Right cardiac atrium (tissue), 5 donors: Measurements from ENCODE around the gene PPP2R1A. TPM values are rescaled to one million over a fixed set of nuclear protein-coding genes. Genes with fewer than 3 reads are reported as not detected.

Experiments
- ATAC-seq, 2 donors: fragments of 200-7000 bp; cut with Tn5 transposase; one replicate each; pipeline versions ENCODE4 v1.8.0 to v1.9.1; 2020; ENCODE audit warnings: moderate library complexity in 2 of 2, mild to moderate bottlenecking in 1 of 2
- DNase-seq, 3 donors: peaks; one replicate each; pipeline ENCODE4 v3.0.0-alpha.2; 2020
- H3K27ac ChIP-seq: one replicate; pipeline ENCODE4 v1.5.1; 2013; ENCODE audit warnings: mild to moderate bottlenecking, low read length, control low read depth, moderate library complexity
- H3K27me3 ChIP-seq: one replicate; pipeline ENCODE4 v1.6.1; 2013; ENCODE audit not compliant: control insufficient read depth, insufficient read depth
- H3K4me1 ChIP-seq: one replicate; pipeline ENCODE4 v1.6.1; 2013; ENCODE audit warnings: low read length; ENCODE audit not compliant: control insufficient read depth, insufficient read depth
- H3K4me3 ChIP-seq: one replicate; pipeline ENCODE4 v1.5.1; 2013; ENCODE audit warnings: low read length, control low read depth
- H3K9me3 ChIP-seq: one replicate; pipeline ENCODE4 v1.6.1; 2013; ENCODE audit warnings: low read length; ENCODE audit not compliant: control insufficient read depth
- WGBS: extraction: QIAGEN DNeasy Blood & Tissue Kit; methylation state at CpG from one replicate; pipeline ENCODE4 v1.1.7; 2013; 5-methylcytosine and 5-hydroxymethylcytosine counted together
- intact Hi-C, 4 donors: fragments of 100-400 bp; cut with DNase I; formaldehyde crosslinking; loops; one replicate each; pipeline versions ENCODE4 v1.11.0 to v1.14.0; 2022 to 2023
- polyA plus RNA-seq: library from polyadenylated mRNA; stranded (reverse); fragments of 200-250 nt; gene quantifications from one replicate; pipeline ENCODE4 v1.2.3, GENCODE V29; 2013
- total RNA-seq, 4 donors: library from RNA; stranded (reverse); fragmentation: NEBNext Ultra II Directional; extraction: Animal tissue kit (Norgen Biotek cat#: 25700); gene quantifications; one replicate each; pipeline ENCODE4 v1.2.1, GENCODE V29; 2021
- donor health status: healthy with polysubstance abuse.
- donor health status: DM: no; HTN: yes; CAD: no.
- donor health status: DM: no; HTN: no; CAD: no.
- donor health status: DM: no; HTN: yes; CAD: no; lungs with severe emphysema.
- donor health status: DM: yes; HTN: yes; CAD: no.

PPP2R1A gene
- total and polyA plus RNA-seq, 5 donors, result 235 to 446 (median 408) TPM

DNA sequence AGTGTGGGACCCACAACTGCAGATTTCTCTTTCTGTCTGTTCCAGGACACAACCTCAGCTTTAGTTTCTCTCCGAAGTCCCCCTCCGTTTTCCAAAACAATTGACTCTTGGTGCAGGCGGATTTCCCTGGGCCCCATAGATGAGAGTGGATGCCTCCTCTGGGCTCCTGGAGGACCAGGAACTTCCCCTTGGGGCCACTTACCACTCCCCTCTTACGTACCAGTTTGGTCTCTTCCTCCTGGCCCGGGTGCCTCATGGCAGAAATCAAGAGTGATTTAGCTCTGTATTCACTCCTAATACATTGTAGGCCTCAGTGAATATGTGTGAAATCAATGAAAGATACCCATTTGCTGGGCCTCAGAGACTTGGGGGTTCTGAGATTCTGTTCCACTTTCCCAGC is 34.4 kb downstream of the PPP2R1A start:
- ATAC-seq, result no peak
- intact Hi-C loops, result no loop called here
- DNase-seq, result no peak
- Histone ChIP-seq H3K27ac (no peak overlapping the region), H3K4me3 (no peak overlapping the region), H3K4me1 (no peaks in the 10 kb centered on the region), H3K27me3 (no peaks in the 10 kb centered on the region), H3K9me3 (no peaks in the 10 kb centered on the region)
- 92% methylated on average over 5 of the region's 5 CpGs for WGBS

DNA sequence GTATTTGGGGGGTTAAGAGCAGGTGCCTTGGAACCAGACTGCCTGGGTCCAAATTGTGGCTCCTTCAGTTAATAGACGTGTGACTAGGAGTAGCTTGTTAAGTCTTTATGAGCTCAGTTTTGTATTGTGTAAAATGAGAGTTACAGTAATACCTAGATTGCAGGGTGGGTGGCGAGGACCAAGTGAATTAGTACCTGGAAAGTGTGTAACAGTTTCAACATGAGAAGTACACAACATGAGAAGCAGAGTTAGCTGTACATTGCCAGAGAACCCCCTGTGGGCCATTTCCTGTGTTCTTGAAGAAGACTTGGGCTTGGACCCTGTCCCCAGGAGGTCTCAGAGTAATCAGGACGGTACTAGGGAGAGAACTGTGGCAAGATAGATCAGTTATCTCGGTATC is 36.8 kb downstream of the PPP2R1A start:
- Histone ChIP-seq H3K4me3 (no peak overlapping the region), H3K9me3 (no peaks in the 10 kb centered on the region), H3K4me1 (no peaks in the 10 kb centered on the region), H3K27ac (no peak overlapping the region), H3K27me3 (no peaks in the 10 kb centered on the region)
- ATAC-seq (no peak), DNase-seq (no peak)
- 82% methylated on average over 4 of the region's 4 CpGs for WGBS
- intact Hi-C loops, result no loop called here

DNA sequence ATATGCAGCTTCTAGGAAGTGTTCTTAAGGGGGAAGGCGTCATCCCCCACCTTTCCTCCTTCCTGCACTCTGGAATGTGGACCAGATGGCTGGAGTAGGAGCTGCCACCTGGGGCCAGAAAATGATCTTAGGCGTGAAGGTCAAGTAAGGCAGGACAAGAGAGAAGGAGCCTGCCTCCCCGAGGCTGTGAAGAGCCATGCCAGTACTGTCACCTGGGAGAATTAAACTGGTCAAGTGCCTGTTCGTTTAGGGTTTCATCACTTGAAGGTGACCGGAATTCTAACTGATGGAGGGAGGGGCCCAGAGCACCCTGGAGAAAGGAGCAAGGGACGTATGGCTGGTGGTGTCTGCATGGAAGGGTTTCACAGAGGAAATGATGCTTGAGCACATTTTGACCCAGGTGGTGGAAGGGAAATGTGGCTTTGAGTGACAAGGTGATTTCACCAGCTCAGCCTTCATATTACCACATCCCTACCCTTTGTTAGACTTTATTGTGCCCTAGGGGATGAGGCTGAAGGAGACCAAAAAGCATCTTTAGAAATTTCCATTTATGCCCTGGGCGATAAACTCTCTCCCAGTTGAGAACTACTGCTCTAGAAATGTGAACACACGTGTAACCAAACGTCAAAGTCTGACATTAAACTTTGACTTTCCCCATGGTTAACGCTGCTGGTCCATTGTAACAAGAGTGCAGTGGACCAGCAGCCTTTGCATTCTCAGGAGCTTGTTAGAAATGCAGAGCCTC is 37.5 kb downstream of the PPP2R1A start:
- no peak for ATAC-seq
- H3K4me1 ChIP-seq, result no peaks in the 10 kb centered on the region
- H3K4me3 ChIP-seq, result no peak overlapping the region
- WGBS, result 74% methylated on average over 10 of the region's 10 CpGs
- no peak overlapping the region for H3K27ac ChIP-seq
- H3K27me3 ChIP-seq, result no peaks in the 10 kb centered on the region
- H3K9me3 ChIP-seq, result no peaks in the 10 kb centered on the region
- DNase-seq, result no peak
- intact Hi-C loops, result no loop called here

DNA sequence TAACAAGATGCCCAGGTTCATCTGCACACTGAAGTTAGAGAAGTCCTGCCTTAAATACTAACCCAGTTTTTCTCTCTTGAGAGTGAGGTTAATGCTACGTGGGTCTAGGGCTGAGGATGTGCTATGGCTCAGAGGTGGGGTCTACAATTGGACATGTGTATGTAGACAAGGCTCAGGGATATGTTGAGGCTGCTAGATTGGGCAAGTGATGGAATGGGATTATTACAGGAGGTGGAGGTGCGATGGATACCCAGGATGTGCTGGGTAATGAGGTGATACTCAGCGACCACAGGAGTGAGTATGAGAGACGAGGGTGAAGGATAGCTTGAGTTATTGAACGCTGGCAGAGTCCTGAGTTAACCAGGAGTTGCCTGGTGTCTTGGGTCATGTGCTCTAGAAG is 38.1 kb downstream of the PPP2R1A start:
- Histone ChIP-seq H3K4me3 (no peak overlapping the region), H3K27ac (no peak overlapping the region), H3K9me3 (no peaks in the 10 kb centered on the region), H3K4me1 (no peaks in the 10 kb centered on the region), H3K27me3 (no peaks in the 10 kb centered on the region)
- DNase-seq (no peak), ATAC-seq (no peak)
- intact Hi-C loops, result no loop called here
- WGBS, result 86% methylated on average over 5 of the region's 5 CpGs

DNA sequence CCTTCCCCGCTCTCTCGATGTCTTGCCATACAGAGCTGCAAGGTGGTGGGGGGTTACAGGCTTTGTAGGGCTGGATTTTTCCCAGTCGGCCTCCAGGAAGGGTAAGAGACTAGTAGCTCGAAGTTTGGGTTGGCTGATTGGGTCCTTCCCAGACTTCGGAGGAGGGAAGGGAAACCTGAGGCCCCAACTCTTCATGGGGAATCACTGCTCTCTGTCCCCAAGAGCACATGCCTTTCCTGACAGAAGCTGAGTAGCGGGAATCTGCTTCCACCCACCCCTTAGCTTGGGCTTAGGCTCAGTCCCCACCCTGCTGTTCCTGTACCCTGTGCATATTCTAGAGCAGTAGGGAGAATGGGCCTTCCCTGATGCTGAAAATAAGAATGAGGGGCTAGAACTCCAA is 39.7 kb downstream of the PPP2R1A start:
- H3K4me1 ChIP-seq, result no peaks in the 10 kb centered on the region
- no peak for ATAC-seq
- no peak for DNase-seq
- H3K4me3 ChIP-seq, result no peak overlapping the region
- no peak overlapping the region for H3K27ac ChIP-seq
- 88% methylated on average over 6 of the region's 6 CpGs for WGBS
- no peaks in the 10 kb centered on the region for H3K27me3 ChIP-seq
- intact Hi-C loops, result no loop called here
- no peaks in the 10 kb centered on the region for H3K9me3 ChIP-seq

DNA sequence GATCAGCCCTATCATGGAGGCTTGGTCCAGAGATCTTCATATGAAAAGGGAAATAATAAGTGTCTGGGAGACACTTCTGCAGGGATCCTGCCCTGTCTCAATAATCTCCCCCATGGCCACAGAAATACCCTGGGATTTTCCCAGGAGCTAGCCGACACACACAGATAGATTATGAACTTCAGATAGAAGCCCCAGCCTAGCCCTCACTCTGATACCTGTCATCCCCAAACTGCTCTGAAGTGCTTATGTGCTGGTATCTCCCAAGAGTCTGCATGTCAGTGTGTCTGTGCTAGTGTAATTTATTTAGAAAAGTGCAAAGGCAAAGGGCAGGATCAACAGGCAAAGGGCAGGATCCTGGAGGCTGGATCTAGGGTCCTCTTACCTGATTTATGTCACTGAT is 40.8 kb downstream of the PPP2R1A start:
- no peaks in the 10 kb centered on the region for H3K4me1 ChIP-seq
- ATAC-seq (no peak), DNase-seq (no peak)
- H3K4me3 ChIP-seq, result no peak overlapping the region
- WGBS, result 68% methylated on average over 1 of the region's 1 CpG
- intact Hi-C loops, result no loop called here
- no peaks in the 10 kb centered on the region for H3K27me3 ChIP-seq
- H3K27ac ChIP-seq, result no peak overlapping the region
- H3K9me3 ChIP-seq, result no peaks in the 10 kb centered on the region

DNA sequence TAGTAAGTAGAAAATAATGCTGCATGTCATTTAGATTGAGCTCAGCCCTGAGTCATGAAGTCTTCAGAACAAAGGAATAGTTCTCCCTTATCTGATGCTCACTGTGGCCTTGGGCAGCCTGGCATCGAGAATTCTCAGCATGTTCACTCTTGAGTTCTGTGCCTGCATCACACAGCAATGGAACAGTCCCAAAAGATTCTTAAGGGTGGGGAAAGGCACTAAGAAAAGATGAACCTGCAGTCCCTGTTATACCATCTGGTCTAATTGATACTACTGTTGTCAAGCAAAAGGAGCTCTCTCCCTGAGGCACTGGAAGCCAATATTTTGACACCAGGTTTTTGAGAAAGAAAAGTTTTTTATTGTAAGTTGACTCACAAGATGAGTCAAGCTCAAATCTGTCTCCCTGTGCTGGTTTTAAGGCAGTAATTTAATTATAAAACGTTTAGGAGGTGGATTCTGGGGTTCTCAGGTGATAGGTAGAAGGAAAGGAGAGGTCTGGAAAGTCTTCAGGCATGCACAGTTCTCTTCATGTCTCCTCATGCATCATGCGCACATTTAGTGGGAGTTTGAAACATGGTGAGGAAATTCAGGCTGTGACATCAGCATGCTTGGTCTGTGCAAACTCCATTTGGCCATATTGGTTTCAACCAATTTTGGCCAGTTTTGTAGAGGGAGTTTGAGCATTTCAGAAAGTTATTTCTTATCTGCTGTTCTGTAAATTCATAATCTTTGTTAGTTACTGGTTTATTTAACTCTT is 41.5 kb downstream of the PPP2R1A start:
- Histone ChIP-seq H3K4me1 (no peaks in the 10 kb centered on the region), H3K9me3 (no peaks in the 10 kb centered on the region), H3K4me3 (no peak overlapping the region), H3K27ac (no peak overlapping the region), H3K27me3 (no peaks in the 10 kb centered on the region)
- 66% methylated on average over 3 of the region's 3 CpGs for WGBS
- ATAC-seq (no peak), DNase-seq (no peak)
- intact Hi-C loops, result no loop called here

DNA sequence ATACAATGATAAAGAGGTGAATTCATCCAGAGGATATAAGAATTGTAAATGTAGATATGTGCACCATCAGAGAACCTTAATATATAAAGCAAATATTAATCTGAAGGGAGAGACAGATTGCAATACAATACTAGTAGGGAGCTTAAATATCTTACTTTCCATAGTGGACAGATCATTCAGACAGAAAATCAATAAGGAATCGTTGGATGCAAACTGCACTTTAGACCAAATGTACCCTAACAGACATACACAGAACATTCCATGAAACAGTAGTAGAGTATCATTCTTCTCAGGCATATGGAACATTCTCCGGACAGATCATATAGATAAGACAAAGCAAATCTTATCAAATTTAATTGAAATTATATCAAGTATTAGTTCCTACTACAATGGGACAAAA is 44.6 kb downstream of the PPP2R1A start:
- DNase-seq, result no peak
- WGBS, result 80% methylated on average over 2 of the region's 2 CpGs
- intact Hi-C loops, result no loop called here
- Histone ChIP-seq H3K4me3 (no peak overlapping the region), H3K9me3 (no peaks in the 10 kb centered on the region), H3K4me1 (no peaks in the 10 kb centered on the region), H3K27me3 (no peaks in the 10 kb centered on the region), H3K27ac (no peak overlapping the region)
- no peak for ATAC-seq

DNA sequence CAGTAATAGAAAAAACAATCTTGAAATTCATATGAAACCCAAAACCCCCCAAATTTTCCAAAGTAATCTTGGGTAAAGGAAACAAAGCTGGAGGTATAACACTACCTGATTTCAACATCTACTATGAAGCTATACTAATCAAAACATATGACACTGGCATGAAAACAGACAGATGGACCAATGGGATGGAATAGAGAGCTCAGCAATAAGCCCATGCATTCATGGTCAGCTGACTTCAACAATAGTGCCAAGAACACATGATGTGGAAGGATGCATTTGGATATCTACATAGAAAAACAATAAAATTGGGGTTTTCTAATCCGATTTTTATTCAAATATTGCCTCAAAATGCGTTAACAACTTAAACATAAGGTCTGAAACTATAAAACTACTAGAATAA is 47.3 kb downstream of the PPP2R1A start:
- H3K4me1 ChIP-seq, result no peaks in the 10 kb centered on the region
- H3K27me3 ChIP-seq, result no peaks in the 10 kb centered on the region
- DNase-seq (no peak), ATAC-seq (no peak)
- H3K4me3 ChIP-seq, result no peak overlapping the region
- intact Hi-C loops, result loop anchor here in 3 of 4 donors (5.0 kb wide), 1 partner anchor 100 kb away; the partner anchor contains the start of gene ZNF616 (in 3 of the 3)
- H3K9me3 ChIP-seq, result no peaks in the 10 kb centered on the region
- no peak overlapping the region for H3K27ac ChIP-seq
- 50% methylated on average over 2 of the region's 2 CpGs for WGBS

DNA sequence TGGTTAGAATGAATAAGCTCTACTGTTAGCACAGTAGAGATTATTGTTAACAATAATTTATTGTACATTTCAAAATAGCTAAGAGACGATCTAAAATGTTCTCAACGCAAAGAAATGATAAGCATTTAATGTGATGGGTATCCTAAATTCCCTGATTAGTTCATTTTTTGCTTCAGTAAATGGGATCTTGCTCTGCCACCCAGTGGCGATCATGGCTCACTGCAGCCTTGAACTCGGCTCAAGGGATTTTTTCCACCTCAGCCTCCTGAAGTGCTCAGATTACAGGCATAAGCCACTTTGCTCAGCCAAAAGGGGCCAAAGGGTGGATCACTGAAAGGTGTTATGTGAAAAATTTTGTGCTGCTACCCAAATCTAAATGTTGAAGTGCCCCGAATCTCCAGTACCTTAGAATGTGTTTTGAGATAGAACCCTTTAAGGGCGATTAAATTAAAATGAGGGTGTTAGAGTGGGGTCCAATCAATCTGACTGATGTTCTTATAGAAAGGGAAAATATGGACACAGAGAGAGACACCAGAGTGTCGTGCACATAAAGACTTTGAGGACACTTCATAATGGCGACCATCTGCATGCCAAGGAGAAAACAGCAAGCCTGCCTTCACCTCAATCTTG is 48.0 kb downstream of the PPP2R1A start:
- no peak overlapping the region for H3K4me3 ChIP-seq
- peak; percentile 66 to 68 for ATAC-seq
- 13% methylated on average over 8 of the region's 8 CpGs for WGBS
- no peak overlapping the region for H3K27ac ChIP-seq
- intact Hi-C loops, result loop anchor here (2.0 to 5.0 kb wide), 2 partner anchors 99 to 101 kb away; partner anchors contain the start of gene ZNF616 (in 4 of the 4)
- no peaks in the 10 kb centered on the region for H3K9me3 ChIP-seq
- no peaks in the 10 kb centered on the region for H3K27me3 ChIP-seq
- DNase-seq, result peak; percentile 35 to 69 (median 69)
- no peaks in the 10 kb centered on the region for H3K4me1 ChIP-seq

DNA sequence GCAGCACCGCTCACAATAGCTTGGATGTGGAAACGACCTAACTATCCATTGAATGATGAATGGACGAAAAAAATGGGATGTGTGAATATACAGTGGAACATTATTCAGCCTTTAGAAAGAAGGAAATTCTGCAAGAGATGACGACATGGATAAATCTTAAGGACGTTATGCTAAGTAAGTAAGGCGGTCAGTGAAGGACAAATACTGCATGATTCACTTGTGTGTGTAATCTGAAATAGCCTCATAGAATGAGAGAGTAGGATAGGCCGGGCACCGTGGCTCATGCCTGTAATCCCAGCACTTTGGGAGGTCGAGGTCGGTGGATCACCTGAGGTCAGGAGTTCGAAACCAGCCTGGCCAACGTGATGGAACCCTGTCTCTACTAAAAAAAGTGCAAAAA is 54.2 kb downstream of the PPP2R1A start:
- Histone ChIP-seq H3K9me3 (no peaks in the 10 kb centered on the region), H3K4me1 (no peaks in the 10 kb centered on the region), H3K27ac (no peak overlapping the region), H3K27me3 (no peaks in the 10 kb centered on the region), H3K4me3 (no peak overlapping the region)
- DNase-seq, result no peak
- intact Hi-C loops, result no loop called here
- ATAC-seq, result no peak
- 80% methylated on average over 12 of the region's 12 CpGs for WGBS
